Endothelial cell of umbilical vein (primary cell): Measurements from ENCODE around the gene EIF3I. TPM values are rescaled to one million over a fixed set of nuclear protein-coding genes. Genes with fewer than 3 reads are reported as not detected.

ENCODE experiments used
- BruUV-seq: library from RNA; stranded (reverse); fragments of 400-500 nt; replicated peaks from 2 replicates; lab custom pipeline; 2021; lab: Mats Ljungman, UMichigan
- CTCF ChIA-PET: fragments of 300-600, 350-600 bp; sonication (Branson Sonifier 250); formaldehyde crosslinking; loops from one replicate; lab custom pipeline; 2021; ENCODE audit warnings: antibody characterized with exemption, inconsistent platforms; lab: Charles Lee
- POLR2A ChIA-PET: fragments of 300-600, 350-600 bp; sonication (Branson Sonifier 250); formaldehyde crosslinking; loops from one replicate; lab custom pipeline; 2021; ENCODE audit warnings: antibody characterized with exemption, inconsistent platforms; lab: Charles Lee
- DNase-seq: peaks from one replicate; pipeline ENCODE4 v3.0.0-alpha.2; 2011; ENCODE audit warnings: low read depth, low spot score
- FAIRE-seq: peaks from 2 replicates; lab custom pipeline; 2011; peaks lifted over from hg19 to GRCh38; lab: Jason Lieb, UNC
- H2AFZ ChIP-seq: 2 replicates; pipeline ENCODE4 v1.6.0; 2012; ENCODE audit warnings: low read depth, low read length, control low read depth, inconsistent platforms
- H3K27ac ChIP-seq: 2 replicates; pipeline ENCODE4 v1.5.1; 2011; ENCODE audit warnings: low read depth, mild to moderate bottlenecking, control low read depth, low read length, moderate library complexity; ENCODE audit not compliant: insufficient read depth
- H3K27me3 ChIP-seq, 2 experiments: 2 replicates each; pipeline versions ENCODE4 v1.6.0 to v1.6.1; 2011; ENCODE audit warnings: low read length in 2 of 2, mixed read lengths in 1 of 2; ENCODE audit not compliant: control insufficient read depth in 2 of 2, insufficient read depth in 2 of 2
- H3K36me3 ChIP-seq, 2 experiments: 2 replicates in 1 of 2; 3 replicates in 1 of 2; pipeline ENCODE4 v1.5.1; 2011; ENCODE audit warnings: low read length in 2 of 2, mild to moderate bottlenecking in 1 of 2, moderate library complexity in 1 of 2; ENCODE audit not compliant: control insufficient read depth in 2 of 2, insufficient read depth in 2 of 2; ENCODE audit errors: extremely low read depth in 1 of 2
- H3K4me1 ChIP-seq: 3 replicates; pipeline ENCODE4 v1.5.1; 2011; ENCODE audit warnings: mild to moderate bottlenecking, low read length; ENCODE audit not compliant: control insufficient read depth, insufficient read depth; ENCODE audit errors: extremely low read depth
- H3K4me2 ChIP-seq: 2 replicates; pipeline ENCODE4 v1.6.1; 2011; ENCODE audit warnings: low read length, control low read depth, mixed read lengths; ENCODE audit not compliant: insufficient read depth
- H3K4me3 ChIP-seq, 3 experiments: fragments of 200-600 bp in 1 of 3; sonication (generic), shearing (Covaris generic) in 1 of 3; replicated peaks in 1 of 3; 2 replicates each; pipeline ENCODE4 v1.5.1; 2011 to 2016; ENCODE audit warnings: control low read depth in 3 of 3, low read length in 3 of 3, mild to moderate bottlenecking in 2 of 3, inconsistent platforms in 1 of 3, low read depth in 1 of 3, moderate library complexity in 1 of 3; ENCODE audit not compliant: insufficient read depth in 1 of 3
- H3K79me2 ChIP-seq: 2 replicates; pipeline ENCODE4 v1.6.0; 2012; ENCODE audit warnings: low read length, inconsistent platforms; ENCODE audit not compliant: control insufficient read depth, insufficient read depth
- H3K9ac ChIP-seq: replicated peaks from 2 replicates; pipeline ENCODE3; 2011; ENCODE audit warnings: low read length, control low read depth; ENCODE audit not compliant: insufficient read depth; ENCODE audit errors: extremely low read depth
- H3K9me1 ChIP-seq: replicated peaks from 3 replicates; pipeline ENCODE4 v1.6.0; 2011; ENCODE audit warnings: mild to moderate bottlenecking, low read length; ENCODE audit not compliant: control insufficient read depth, insufficient read depth; ENCODE audit errors: extremely low read depth
- H3K9me3 ChIP-seq: replicated peaks from 2 replicates; pipeline ENCODE4 v1.5.1; 2012; ENCODE audit warnings: low read length, inconsistent platforms; ENCODE audit not compliant: control insufficient read depth, insufficient read depth
- H4K20me1 ChIP-seq: replicated peaks from 2 replicates; pipeline ENCODE3; 2011; ENCODE audit warnings: mild to moderate bottlenecking, low read length; ENCODE audit not compliant: control insufficient read depth, insufficient read depth; ENCODE audit errors: extremely low read depth
- CTCF ChIP-seq, 2 donors: IDR thresholded peaks; 1 replicate in 1 of 2; 2 replicates in 1 of 2; pipeline ENCODE4 v1.5.1; 2011; ENCODE audit warnings: low read length in 2 of 2, mild to moderate bottlenecking in 2 of 2, moderate library complexity in 2 of 2, control low read depth in 1 of 2, inconsistent platforms in 1 of 2, low read depth in 1 of 2; ENCODE audit not compliant: insufficient read depth in 1 of 2; ENCODE audit errors: extremely low read depth in 1 of 2
- FOS ChIP-seq: IDR thresholded peaks from 2 replicates; pipeline ENCODE4 v1.6.1; 2011; ENCODE audit warnings: mild to moderate bottlenecking, low read length, moderate library complexity, borderline replicate concordance; ENCODE audit not compliant: insufficient read depth
- JUN ChIP-seq: IDR thresholded peaks from 2 replicates; pipeline ENCODE4 v1.6.1; 2011; ENCODE audit warnings: borderline replicate concordance, low read depth; ENCODE audit not compliant: insufficient read length, insufficient read depth
- MYC ChIP-seq: IDR thresholded peaks from one replicate; pipeline ENCODE4 v1.6.1; 2011; ENCODE audit warnings: mild to moderate bottlenecking, low read depth, low read length
- POLR2AphosphoS5 ChIP-seq: IDR thresholded peaks from 2 replicates; pipeline ENCODE4 v1.6.1; 2012; ENCODE audit warnings: low read depth, mild to moderate bottlenecking, control low read depth, low read length, moderate library complexity; ENCODE audit not compliant: insufficient read depth
- dilution Hi-C: fragments of 300-500 bp; cut with MboI; formaldehyde crosslinking; loops from one replicate; pipeline ENCODE4 v1.15.0; 2019; ENCODE audit warnings: low sequenced_read_pairs; ENCODE audit not compliant: extremely low pct_ligation_motif_present
- intact Hi-C: fragments of 100-400 bp; cut with micrococcal nuclease; formaldehyde crosslinking; loops from one replicate; pipeline ENCODE4 v1.10.0; 2022
- polyA plus RNA-seq, 4 experiments: library from polyadenylated mRNA; depleted of rRNA in 3 of 4; stranded (reverse) in 3 of 4; unstranded in 1 of 4; fragments of >200 nt; gene quantifications; 2 replicates each; pipeline versions ENCODE4 v1.2.1 to v1.2.3, GENCODE V29; 2011 to 2012; ENCODE audit warnings: missing spikeins in 1 of 4
- total RNA-seq: library from RNA; stranded (reverse); gene quantifications from 2 replicates; pipeline ENCODE4 v1.2.3, GENCODE V29; 2021

The EIF3I gene
- total and polyA plus RNA-seq, 2 donors (not counting 3 experiments of a cell fraction or from before 2014, with no cell fraction given) = 186 to 331 TPM

GRCh38 chr1:32187850-32188249 is 34.4 kb upstream of the EIF3I start:
- H4K20me1 ChIP-seq = no peaks in the 10 kb centered on the region
- H3K9me3 ChIP-seq = no peaks in the 10 kb centered on the region
- dilution Hi-C loops = no loop called here
- intact Hi-C loops = no loop called here
- no peak overlapping the region for H3K27ac ChIP-seq
- ChIA-PET POLR2A (no interaction called here), CTCF (no interaction called here)
- H3K36me3 ChIP-seq = peaks cover 33 to 48% of the 10 kb centered on the region in 2 experiments
- no peak overlapping the region for H3K9ac ChIP-seq
- H3K4me2 ChIP-seq = no peak overlapping the region
- no peaks in the 10 kb centered on the region for H3K4me1 ChIP-seq
- DNase-seq (no peak), FAIRE-seq (no peak)
- peaks cover 37% of the 10 kb centered on the region for H3K79me2 ChIP-seq
- no peak overlapping the region for H2AFZ ChIP-seq
- no peaks in the 10 kb centered on the region for H3K27me3 ChIP-seq
- H3K9me1 ChIP-seq = no peaks in the 10 kb centered on the region
- no peak overlapping the region for H3K4me3 ChIP-seq
- BruUV-seq = no TSS peak
- TF ChIP-seq CTCF (IDR thresholded peaks at IDR 0.05; ENCODE audit: extremely low read depth in 1 of 2, insufficient read depth in 1 of 2, low read depth in 1 of 2, low read length in 2 of 2) (no peak), MYC (no peak), FOS (no peak), JUN (no peak), POLR2AphosphoS5 (no peak)
